ENCODE results near the gene OR2B2. TPM values are rescaled to one million over a fixed set of nuclear protein-coding genes. Genes with fewer than 3 reads are reported as not detected.

Gene OR2B2
- total RNA-seq, 1 donor from 2014 or later = not detected

- no peak for DNase-seq (ENCODE audit: low spot score)
These were observed 44.3 kb downstream of the OR2B2 start for GRCh38 chr6:27867945-27868300.

DNA sequence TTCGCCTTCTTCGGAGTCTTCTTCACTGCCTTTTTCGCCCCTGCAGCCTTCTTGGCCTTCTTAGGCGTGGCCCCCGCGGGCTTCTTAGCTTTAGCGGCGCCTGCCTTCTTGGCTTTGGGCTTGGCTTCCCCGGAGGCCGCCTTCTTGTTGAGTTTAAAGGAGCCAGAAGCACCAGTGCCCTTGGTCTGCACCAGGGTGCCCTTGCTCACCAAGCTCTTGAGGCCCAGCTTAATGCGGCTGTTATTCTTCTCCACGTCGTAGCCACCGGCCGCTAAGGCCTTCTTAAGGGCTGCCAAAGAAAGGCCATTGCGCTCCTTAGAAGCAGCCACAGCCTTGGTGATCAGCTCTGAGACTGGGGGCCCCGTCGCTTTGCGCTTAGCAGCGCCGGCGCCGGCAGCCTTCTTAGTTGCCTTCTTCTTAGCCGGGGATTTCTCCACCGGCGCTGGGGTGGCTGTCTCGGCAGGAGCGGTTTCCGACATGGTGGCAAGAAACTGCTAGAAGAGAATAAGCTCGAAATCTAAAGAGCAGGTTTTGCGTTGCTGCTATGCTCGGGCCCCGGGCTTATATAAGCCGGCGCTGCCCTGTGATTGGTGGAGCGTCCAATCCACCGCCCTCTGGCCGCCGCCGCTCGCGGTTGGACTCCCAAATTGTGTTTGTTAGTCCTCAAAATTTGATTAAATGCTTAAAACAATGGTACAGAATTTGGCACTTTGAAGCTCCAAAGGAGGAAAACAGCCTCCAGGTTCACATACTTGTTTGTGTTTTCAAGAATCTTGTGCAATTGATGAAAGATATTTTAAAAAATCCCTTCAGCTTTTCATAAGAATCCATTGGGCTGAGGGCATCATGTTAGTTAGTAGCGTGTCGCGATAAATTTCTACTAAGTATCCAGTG, 44.9 kb downstream of the OR2B2 start:
- DNase-seq (ENCODE audit: low spot score) = no peak

DNA sequence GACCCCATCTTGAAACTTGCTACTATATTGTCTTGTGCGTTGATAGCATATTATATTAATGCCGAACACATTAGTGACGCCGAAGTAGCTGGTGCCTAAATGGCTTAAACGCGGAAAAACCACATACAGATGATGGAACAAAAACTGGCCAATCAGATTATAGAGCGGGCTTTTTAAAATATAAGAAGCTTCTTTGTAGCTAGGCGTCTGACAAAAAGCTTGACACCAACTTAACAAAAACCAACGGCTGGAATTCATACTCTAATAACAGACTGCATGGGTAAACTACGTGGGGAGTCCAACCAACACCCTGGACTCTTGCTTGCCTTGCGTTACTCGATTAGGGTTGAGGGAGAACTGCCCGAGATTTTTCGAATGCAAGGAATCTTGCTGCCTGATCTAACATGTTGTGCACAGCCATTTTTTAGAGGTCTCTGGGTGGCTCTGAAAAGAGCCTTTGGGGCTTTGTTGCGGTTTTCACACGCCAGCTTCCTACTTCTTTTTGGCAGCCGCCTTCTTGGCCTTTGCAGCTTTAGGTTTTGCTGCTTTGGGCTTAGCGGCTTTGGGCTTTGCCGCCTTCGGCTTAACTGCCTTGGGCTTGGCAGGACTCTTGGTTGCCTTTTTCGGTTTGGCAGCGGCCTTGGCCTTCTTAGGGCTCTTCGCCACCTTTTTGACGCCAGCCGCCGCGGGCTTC, 45.7 kb downstream of the OR2B2 start:
- DNase-seq (ENCODE audit: low spot score) = no peak

DNA sequence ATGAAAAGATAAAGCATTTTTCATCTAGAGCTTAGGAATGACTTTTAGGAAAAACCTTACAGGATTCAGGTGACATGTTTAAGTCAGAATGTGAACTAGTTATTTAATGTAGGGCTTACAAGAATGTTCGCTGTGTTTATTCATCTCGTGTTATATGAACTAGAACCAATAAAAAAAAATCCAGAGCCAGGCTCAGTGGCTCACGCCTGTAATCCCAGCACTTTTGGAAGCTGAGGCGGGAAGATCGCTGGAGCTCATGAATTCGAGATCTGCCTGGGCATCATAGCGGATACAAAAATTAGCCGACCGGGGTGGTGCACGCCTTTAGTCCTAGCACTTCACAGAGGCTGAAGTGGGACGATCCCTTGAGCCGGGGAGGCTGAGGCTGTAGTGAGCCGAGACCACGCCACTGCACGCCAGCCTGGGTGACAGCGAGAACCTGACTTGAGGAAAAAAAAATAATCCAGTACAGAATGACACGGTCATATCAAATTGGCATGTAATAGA, 46.3 kb downstream of the OR2B2 start:
- DNase-seq (ENCODE audit: low spot score) = no peak

DNA sequence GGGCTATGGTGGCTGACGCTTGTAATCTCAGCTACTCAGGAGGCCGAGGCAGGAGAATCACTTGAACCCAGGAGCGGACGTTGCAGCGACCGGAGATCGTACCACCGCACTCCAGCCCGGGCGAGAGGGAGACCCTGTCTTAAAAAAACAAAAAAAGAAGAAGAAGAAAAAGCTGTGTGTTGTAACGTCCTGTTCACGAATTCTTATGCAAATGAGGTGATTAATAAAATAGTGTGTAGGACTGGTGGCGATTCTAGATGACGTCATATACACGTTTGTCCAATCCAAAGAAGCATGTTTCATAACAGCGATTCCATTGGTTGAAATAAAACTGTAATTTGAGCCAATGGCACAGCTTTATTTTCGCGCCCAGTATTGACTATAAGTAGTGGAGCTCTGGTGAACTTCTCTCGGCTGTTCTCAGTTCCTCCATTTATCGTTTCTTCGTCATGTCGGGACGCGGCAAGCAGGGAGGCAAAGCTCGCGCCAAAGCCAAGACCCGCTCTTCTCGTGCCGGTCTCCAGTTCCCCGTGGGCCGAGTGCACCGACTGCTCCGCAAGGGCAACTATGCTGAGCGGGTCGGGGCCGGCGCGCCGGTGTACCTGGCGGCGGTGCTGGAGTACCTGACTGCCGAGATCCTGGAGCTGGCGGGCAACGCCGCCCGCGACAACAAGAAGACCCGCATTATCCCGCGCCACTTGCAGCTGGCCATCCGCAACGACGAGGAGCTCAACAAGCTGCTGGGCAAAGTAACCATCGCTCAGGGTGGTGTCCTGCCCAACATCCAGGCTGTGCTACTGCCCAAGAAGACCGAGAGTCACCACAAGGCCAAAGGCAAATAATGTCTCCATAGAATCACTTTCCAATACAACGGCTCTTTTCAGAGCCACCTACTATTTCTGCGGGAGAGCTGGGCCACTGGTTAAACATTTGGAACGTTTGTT, 47.0 kb downstream of the OR2B2 start:
- DNase-seq (ENCODE audit: low spot score) = no peak

- no peak for DNase-seq (ENCODE audit: low spot score)
These were observed 48.0 kb downstream of the OR2B2 start for GRCh38 chr6:27863962-27864905.

DNA sequence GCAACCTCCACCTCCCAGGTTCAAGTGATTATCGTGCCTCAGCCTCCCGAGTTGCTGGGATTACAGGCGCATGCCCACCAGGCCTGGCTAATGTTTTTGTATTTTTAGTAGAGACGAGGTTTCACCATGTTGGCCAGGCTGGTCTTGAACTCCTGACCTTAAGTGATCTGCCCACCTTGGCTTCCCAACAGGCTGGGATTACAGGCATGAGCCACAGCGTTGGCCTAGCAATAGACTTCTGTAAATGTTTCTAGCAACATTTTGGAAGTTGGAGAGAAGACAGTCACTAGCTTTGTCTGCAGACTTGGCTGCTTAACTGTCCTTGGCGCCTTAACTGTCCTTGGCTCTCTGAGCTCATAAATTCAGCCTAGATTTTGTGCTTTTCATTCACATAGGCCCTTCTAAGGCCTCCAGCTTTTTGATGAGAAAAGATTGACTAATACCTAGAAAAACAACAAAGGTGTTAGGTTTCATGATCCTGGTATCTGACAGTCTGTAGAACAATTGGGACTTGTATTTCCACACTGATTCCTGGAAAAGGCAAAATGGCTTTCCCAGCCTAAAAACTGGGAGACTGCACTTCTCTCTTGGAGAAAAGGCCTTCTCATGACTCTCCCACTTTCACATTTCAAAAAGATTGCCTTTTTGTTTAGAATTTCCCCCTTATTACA, 49.7 kb downstream of the OR2B2 start:
- no peak for DNase-seq (ENCODE audit: low spot score)

DNA sequence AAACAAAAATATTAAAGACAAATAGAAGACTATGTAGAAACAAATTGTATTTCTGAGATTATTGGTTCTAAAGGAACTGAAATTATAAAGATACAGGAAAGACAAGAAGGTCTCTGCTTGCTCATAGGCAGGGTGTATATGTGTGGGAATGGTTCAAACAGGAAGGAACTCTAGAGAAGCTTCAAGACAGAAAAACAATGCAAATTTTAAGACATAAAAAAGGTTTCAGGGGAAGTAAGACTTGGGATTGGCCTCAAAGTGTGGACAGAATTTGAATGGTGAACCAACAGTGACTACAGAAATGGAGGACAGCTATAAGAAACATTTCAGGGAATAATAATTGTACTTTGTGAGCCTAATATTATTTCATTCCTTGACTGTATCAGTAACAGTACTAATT, 50.3 kb downstream of the OR2B2 start:
- no peak for DNase-seq (ENCODE audit: low spot score)

- DNase-seq (ENCODE audit: low spot score) = no peak
These were observed 50.8 kb downstream of the OR2B2 start for GRCh38 chr6:27861276-27861840.

Other genes with a start within 250 kb of the OR2B2 start
- not detected for gene OR2B6, start 44.8 kb upstream of the OR2B2 start, total RNA-seq
- gene ZNF165, start 168.2 kb upstream of the OR2B2 start, total RNA-seq = 0.19 TPM
- 3.4 TPM for gene ZSCAN16, start 212.2 kb upstream of the OR2B2 start, total RNA-seq
- gene ZKSCAN8, start 229.5 kb upstream of the OR2B2 start, total RNA-seq = 15.1 TPM

Measured in mesenteric fat pad (tissue), 1 donor.